Measurements from ENCODE around the gene TRERF1. TPM values are rescaled to one million over a fixed set of nuclear protein-coding genes. Genes with fewer than 3 reads are reported as not detected.
"Not testable (repeated sequence)": the region's sequence is repeated elsewhere in the genome, so short reads cannot be mapped to it uniquely, and the experiment has no call there.

TRERF1 gene
- polyA plus RNA-seq, 1 donor = 7.6 TPM

DNA sequence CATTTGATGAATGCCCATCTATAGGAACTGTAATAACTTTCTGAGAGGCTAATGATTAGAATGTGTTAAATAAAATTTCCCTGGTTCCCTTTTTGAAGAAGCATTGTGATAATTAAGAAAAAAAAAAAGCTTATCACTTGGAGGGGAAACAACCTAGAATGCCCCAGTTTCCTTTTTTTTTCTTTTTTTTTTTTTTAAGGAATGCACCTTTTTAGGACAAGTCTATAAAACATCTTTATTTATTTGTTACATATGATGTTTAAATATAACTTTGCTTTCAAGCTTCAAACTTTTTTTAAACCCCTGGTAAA, 226.7 kb downstream of the TRERF1 start:
- no peak for DNase-seq (ENCODE audit: low read depth)

DNA sequence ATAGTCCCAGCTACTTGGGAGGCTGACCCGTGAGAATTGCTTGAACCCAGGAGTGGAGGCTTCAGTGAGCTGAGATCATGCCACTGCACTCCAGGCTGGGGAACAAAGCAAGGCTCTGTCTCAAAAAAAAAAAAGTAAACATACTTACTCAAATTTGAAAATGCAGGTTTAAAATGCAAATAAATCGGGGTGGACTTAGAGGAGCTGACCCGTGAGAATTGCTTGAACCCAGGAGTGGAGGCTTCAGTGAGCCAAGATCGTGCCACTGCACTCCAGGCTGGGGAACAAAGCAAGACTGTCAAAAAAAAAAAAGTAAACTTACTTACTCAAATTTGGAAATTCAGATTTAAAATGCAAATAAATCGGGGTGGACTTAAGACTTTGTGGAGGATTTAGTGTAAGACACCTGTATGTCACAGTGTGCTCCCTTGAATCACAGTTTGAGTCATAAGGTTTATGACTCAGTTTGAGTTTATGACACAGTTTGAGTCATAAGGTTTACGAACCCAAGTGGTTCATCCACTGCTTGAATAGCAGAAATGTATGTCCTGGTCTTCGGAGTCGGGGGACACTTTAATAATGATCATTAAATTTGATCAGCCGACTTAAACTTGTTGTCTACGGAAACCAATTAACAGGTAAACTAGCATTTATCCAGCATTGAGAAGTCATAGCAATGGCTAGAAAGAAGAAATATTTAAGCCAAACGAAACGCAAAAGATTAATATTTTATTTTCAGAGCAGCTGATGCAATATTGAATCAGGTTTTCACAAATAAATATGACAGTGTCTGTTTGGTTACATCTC, 227.3 kb downstream of the TRERF1 start:
- no peak for DNase-seq (ENCODE audit: low read depth)

DNA sequence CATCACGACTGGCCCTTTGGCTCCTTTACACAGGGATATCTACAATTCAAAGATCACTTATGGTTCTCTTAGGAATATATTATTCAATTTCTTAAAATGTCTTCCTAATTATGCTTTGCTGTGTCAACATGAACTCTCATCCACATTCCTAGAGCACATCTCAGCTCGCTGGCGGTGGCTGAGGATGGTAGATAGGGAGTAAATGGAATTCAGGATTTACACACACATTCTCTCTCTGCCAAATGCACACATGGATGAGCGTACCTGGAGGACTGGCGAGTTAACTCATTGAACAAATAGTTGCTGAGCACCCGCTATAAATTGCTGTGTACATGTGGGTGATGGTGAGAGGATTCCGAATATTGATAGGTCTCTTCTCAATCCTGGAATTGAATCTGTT, 229.3 kb downstream of the TRERF1 start:
- no peak for DNase-seq (ENCODE audit: low read depth)

DNA sequence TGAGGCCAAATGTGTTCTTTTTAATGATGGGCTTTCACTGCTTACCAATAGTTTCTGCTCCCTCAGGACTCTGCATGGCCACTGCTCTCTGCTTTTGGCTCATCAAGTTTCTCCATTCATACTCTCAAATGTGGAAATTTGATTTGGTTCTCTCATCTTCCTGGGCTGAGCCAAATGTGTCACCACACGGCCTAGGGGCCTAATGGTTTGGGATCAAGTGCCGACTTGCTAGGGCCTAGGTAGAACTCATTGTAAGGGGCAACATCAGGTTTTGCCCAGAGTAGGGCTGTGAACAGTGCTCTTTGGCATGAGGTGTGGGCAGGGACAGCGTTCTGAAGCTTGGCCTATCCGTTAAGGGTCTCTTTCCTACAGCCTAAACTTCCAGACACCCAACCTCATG, 230.2 kb downstream of the TRERF1 start:
- DNase-seq (ENCODE audit: low read depth) = no peak

DNA sequence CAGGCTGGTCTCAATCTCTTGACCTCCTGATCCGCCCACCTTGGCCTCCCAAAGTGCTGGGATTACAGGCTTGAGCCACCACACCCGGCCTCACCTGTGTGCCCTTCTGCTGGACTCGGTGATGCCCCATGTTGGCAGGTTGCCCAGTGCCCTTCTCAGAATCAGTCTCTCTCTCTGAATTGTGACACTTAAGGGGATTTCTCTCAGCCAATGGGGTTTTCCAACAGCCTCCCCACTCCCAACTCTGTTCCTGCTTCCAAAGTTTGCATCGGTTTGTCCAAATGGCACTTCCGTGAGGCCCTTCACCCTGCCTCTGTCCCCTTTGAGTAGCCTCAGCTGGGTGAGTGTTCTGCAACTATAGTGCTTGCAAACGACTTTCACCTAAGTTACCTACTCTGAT, 230.9 kb downstream of the TRERF1 start:
- DNase-seq (ENCODE audit: low read depth) = no peak

DNA sequence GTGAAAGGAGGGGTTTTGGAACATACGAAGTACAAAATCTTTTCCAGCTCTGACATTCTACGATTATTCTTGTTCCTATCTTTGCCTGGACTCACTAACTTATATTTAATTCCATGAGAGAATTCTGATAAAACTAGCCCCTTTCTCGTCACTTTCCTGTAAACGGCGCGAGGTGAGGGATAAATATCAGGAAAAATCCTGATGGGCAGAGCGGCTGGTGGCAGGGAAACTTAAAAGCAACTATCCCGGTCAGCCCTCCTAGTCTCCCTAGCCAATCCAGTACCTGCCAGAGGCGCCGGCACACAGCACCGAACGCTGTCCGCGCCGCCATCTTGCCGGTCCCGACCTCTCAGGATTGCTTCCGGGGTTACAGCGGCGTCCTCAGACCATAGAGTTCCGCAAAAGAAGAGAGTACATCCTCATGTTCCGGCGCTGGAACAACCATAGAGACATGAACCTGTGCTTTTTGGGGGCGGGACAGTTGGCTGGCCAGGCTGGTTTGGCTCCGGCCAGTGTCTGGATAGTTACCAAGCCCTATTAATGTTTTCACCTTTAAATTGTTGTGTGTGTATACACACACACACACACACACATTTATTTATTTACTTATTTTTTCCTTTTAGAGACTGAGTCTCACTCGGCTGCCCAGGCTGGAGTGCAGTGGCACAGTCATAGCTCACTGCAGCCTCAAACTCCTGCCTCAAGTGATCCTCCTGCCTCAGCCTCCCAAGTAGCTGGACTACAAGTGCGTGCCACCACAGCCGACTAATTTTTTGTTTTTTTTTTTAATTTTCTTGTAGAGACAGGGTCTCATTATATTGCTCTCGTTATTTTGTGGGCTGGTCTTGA, 234.0 kb downstream of the TRERF1 start, which contains the start of gene MRPS10:
MRPS10 (minus strand) TSS at position 343 of the 849 bp plus-strand sequence; CDS start at position 331, 12 bp downstream.
- DNase-seq (ENCODE audit: low read depth) = peak; percentile 87

DNA sequence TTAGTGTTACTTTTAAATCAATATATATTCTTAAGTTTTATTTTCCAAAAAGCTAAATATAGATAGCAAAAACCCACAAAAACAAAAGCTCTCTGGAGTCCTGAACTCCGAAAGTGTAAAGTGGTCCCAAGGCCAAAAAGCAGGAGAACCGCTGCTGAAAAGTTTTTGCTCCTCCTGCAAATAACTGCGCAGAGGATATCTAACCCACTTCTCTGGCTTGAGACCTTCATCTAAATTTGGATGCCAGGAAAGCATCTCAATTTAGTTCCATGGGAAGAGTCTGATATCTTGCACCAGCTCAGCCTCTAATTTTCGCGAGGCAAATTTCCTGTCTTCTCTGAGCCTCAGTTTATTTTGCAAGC, 234.6 kb downstream of the TRERF1 start:
- DNase-seq (ENCODE audit: low read depth) = no peak

DNA sequence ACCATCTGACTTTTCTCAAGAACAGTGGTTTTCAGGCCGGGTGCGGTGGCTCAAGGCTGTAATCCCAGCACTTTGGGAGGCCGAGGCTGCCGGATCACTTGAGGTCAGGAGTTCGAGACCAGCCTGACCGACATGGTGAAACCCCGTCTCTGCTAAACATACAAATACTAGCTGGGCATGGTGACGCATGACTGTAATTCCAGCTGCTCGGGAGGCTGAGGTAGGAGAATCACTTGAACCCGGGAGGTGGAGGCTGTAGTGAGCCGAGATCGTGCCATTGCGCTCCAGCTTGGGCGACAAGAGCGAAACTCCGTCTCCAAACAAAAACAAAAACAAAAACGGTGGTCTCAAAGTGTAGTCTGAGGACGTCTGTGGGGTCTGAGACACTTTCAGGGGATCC, 235.2 kb downstream of the TRERF1 start:
- DNase-seq (ENCODE audit: low read depth) = not testable (repeated sequence)

DNA sequence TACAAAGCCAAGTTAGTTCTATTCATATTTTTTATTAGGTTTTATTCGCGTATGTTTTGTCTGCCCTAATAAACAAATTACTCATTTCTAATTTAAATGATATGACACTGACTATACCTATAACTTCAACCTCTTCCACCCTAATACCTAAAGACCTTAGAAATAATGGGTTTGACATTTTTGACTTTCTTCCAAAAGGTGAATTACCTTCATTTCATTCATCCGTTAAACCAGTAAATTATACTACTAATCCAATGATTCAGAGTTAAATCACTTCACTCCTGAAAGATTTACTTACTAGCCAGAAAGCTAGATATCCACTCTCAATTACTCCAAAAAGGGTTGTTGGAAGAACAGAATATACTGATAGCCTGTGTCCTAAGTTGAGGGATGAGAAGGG, 239.3 kb downstream of the TRERF1 start:
- DNase-seq (ENCODE audit: low read depth) = no peak

DNA sequence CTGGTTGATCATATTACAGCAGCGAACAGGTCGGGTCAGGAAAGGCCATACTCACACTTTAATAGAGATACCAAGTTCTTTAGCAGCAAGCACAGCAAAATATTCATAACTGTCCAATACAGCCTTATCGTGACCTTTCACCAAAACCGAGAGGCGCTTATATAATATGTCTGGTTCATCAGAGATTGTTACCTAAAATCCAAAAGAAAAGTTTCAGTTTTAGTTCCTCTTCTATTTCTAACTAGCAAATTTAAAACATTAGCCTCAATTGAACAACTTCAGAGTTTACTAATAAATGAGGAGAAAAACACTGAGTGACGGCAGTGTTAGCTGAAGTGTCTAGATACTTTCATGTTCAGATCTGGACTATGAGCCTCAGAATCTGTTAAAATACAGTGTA, 240.0 kb downstream of the TRERF1 start:
- DNase-seq (ENCODE audit: low read depth) = no peak

DNA sequence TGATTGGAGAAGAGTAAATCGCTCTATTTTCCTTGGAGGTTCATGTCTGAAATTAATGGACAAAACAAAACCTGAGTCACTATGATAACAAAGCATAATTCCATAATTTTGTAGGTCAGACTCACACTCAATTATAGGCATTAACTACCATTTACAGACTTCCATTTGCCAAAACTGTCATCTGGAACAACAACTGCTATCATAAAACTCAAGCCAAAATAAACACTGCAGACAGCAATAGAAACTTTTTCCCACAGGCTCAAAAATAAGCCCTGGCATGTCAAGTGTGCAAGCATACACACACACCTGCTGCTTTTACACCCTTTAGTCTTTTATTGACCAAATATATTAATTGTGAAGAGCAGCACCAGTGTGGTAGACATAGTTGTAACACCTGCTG, 241.2 kb downstream of the TRERF1 start:
- no peak for DNase-seq (ENCODE audit: low read depth)

DNA sequence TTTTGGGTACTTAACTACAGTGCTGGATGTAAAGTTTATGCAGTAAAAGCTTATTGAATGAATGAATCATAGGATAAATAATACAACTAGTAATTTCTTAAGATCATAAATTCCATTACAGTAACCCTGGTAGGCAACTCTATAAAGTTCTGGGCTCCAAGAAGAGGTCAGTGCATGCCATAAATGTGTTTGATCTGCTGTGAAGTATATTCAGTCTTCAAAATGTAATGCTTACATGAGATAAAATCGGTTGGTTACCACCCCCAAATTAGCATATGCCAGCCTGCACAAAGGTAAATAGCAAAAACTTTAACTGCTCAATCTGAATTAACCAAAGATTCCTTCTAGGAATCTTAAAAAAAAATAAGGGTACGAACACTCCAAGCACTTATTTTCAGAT, 244.2 kb downstream of the TRERF1 start:
- DNase-seq (ENCODE audit: low read depth) = not testable (repeated sequence)

DNA sequence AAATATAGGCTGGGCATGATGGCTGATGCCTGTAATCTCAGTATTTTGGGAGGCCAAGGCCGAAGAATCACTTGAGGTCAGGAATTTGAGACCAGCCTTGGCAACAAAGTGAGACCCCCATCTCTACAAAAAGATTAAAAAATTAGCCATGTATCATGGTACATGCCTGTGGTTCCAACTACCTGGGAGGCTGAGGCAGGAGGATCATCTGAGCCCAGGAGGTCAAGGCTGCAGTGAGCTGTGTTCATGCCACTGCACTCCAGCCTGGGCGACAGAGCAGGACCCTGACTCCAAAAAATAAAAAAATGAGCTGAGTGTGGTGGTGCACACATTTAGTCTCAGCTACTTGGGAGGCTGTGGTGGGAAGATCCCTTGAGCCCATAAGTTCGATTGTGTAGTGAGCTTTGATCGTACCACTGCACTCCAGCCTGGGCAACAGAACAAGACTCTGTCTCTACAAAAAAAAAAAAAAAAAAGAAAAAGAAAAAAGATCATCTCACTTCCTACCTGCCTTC, 246.9 kb downstream of the TRERF1 start:
- DNase-seq (ENCODE audit: low read depth) = no peak

DNA sequence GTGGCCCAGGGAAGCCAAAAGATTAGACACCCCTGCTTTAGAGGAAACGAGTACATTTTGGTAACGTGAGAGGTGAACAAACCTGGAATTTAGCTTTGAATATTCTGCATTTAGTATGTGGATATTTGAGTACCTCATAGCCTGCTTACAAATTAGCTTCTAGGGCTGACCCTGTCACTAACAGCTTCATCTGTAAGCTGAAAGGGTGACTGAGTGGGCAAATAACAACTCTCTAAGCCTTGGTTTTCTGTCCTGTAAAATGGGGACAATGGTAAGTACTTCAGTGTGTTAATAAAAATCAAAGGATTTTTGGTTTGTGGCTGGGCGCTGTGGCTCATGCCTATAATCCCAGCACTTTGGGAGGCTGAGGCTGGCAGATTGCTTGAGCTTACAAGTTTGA, 248.5 kb downstream of the TRERF1 start:
- no peak for DNase-seq (ENCODE audit: low read depth)

DNA sequence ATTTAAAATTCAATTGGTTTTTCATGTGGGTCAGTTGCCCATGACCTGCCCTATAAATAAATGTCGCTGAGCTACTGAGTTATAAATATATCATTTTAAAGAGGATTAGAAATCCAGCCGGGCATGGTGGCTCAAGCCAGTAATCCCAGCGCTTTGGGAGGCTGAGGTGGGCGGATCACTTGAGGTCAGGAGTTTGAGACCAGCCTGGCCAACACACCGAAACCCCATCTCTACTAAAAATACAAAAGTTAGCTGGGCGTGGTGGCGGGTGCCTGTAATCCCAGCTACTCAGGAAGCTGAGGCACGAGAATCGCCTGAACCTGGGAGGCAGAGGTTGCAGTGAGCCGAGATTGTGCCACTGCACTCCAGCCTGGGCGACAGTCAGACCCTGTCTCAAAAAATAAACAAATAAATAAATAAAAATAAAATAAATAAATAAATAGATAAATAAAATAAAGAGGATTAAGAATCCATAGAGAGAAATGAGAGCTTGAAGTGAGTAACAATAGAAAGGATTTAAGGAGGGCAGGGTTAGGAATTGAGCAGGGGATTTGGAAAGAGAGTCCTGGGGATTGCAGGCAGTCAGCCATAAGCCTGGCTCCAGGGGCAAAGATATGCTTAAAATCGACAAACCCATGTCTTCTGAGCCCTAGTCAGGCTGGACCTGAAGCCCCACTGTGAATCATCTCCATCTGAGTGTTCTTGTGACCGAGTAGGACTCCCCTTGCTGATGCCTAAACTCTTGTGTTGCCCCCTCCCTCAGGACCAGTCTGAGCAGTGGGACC, 249.4 kb downstream of the TRERF1 start:
- DNase-seq (ENCODE audit: low read depth) = not testable (repeated sequence)

DNA sequence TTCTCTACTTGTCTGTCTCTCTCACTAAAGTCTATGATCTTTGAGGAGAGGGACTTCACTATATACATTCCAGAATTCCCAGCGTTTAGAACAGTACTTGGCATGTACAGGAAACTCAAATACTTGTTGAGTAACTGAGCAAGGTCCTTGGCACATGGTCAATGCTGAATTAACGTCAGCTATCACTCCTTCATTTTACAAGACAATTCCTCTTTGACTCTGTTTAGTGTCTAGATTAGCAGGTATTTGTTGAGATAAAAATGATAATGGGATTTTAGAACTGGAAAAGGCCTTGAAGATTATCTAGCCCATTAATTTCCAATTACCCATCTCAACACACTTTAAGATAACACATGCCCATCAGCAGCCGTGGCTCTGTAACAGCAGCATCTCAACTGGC, 250.3 kb downstream of the TRERF1 start:
- DNase-seq (ENCODE audit: low read depth) = no peak

DNA sequence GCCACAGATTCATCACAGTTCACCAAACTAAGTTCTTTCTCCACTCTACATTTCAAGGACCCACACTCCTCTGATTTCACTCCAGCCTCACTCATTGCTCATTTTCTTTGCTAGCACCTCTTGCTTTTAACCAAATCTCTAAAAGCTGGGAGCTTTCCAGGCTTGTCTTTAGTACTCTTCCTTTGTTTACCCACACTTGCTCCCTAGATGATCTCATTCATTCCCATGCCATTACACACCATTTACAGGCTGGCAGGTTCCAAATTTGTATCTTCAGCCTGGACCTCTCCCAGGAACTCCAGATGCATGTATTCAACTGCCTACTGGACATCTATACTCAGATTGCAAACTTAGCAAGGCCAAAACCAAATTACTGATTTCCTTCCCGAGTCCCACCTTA, 251.7 kb downstream of the TRERF1 start:
- no peak for DNase-seq (ENCODE audit: low read depth)

DNA sequence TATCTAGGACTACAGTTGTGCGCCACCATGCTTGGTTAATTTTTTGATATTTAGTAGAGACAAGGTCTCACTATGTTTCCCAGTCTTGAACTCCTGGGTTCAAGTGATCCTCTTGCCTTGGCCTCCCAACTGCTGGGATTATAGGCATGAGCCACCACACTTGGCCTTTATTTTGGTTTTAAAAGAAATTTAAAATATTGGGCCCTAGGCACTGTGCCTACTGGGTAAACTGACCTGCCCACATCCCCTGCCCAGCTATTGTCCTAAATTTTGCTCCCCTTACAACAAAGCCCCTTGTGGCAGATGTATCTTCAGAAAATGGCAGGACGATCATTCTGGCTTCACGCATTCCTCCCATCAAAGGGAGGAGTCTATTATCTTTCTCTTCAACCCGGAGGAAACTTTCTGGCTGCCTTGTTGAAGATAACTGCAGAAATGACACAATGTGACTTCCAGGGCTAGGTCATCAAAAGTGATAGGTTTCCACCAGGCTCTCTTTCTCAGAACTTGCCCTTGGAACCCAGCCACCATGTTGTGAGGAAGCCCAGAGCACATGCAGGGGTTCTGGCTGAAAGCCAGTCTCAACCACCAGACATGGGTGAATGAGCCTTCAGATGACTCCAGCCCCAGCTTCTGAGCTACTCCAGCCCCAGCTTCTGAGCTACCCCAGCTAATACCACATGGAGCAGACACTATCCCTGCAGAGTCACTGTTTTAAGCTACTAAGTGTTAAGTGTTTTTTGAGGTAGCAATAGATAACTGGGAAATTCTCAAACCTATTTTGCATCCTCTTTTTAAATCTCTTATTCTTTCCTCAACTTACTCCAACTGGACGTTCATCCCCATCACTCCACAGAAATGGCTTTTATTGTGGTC, 252.4 kb downstream of the TRERF1 start:
- DNase-seq (ENCODE audit: low read depth) = no peak

DNA sequence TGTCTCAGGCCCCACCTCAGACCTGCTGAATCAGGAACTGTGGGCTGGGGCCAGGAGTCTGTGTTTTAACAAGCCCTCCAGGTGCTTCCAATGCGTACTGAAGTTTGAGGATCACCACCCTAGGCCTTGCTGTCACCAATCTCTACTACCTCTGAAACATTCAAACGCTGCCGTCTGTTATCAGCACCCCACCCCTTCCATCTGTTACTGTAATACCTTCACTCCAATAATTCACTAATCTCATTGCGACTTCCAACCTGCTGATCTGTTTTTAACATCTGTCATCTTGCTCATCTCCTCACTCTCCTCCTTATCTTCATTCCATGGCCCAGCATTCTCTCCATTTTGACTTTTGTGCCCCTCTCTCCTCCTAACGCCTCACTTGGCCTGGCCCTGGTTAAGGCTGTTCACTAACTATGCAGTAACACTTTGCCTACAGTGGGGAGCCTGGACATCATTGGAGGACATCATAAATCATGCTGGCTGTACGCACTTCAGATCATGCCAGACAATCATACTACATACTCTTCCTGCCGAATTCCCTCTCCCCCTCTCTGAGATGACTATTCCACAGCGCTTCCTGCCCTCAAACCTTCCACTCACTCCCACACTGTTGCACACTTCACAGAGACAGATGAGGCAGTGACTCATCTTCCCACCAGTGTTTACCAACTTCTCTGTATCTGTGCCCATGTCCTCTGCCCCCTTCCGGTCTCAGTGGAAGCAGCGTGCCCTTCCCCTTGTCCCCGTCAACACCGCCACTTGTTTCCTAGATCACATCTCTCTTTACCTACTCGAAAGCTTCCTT, 254.0 kb downstream of the TRERF1 start:
- no peak for DNase-seq (ENCODE audit: low read depth)

DNA sequence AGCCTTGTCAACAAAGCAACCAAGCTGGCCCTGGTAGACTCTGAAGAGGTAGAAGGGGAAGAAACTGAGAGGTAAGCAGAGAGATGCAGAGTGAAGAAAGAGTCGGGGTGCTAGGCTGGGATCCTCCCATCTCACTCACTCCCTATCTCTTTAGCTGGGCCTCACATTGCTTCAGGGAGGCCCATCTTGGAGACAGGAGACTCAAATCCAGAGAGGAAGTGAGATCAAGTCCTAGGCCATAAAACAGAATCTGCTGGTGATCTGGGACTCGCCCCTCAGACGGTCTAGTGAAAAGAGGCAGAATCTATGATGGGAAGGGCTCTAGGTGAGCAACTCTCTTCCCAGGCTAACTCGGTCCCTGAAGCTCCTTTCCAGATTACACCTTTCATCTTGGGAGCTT, 256.3 kb downstream of the TRERF1 start:
- no peak for DNase-seq (ENCODE audit: low read depth)

Data from forelimb muscle (tissue), 1 donor.